Upper lobe of right lung (tissue), 1 donor: ENCODE measurements around the gene B3GALT6. TPM values are rescaled to one million over a fixed set of nuclear protein-coding genes. Genes with fewer than 3 reads are reported as not detected.

Experiments used
- ATAC-seq: fragments of 200-7000 bp; cut with Tn5 transposase; one replicate; pipeline ENCODE4 v1.9.1; 2020; ENCODE audit warnings: mild to moderate bottlenecking, moderate library complexity
- DNase-seq: peaks from one replicate; pipeline ENCODE4 v3.0.0-alpha.2; 2020
- H3K27ac ChIP-seq: fragments of 200-600 bp; one replicate; pipeline ENCODE4 v1.8.0; 2022
- H3K27me3 ChIP-seq: fragments of 200-600 bp; one replicate; pipeline ENCODE4 v1.8.0; 2022; ENCODE audit warnings: mild to moderate bottlenecking
- H3K36me3 ChIP-seq: fragments of 200-600 bp; one replicate; pipeline ENCODE4 v1.8.0; 2022
- H3K4me1 ChIP-seq: fragments of 200-600 bp; one replicate; pipeline ENCODE4 v1.8.0; 2022
- H3K4me3 ChIP-seq: fragments of 200-600 bp; one replicate; pipeline ENCODE4 v1.8.0; 2022; ENCODE audit warnings: mild to moderate bottlenecking
- H3K9me3 ChIP-seq: fragments of 200-600 bp; one replicate; pipeline ENCODE4 v1.8.0; 2022
- intact Hi-C: fragments of 100-400 bp; cut with DNase I; formaldehyde crosslinking; loops from one replicate; pipeline ENCODE4 v1.11.0; 2022
- total RNA-seq: library from RNA; stranded (reverse); fragmentation: NEBNext Ultra II Directional; extraction: Animal tissue kit (Norgen Biotek cat#: 25700); gene quantifications from one replicate; pipeline ENCODE4 v1.2.1, GENCODE V29; 2021
- TF ChIP-seq, protein P1 (sequence below): fragments of 200-600 bp; IDR thresholded peaks from one replicate; pipeline ENCODE4 v1.8.0; 2022; ENCODE audit warnings: antibody characterized with exemption
- donor health status: DM: no; HTN: yes; CAD: no; lungs with severe emphysema.

Gene B3GALT6
- total RNA-seq, 1 donor from 2014 or later: 16.7 TPM

GRCh38 chr1:1267488-1268283, 35.6 kb downstream of the B3GALT6 start:
- Histone ChIP-seq H3K9me3 (no peaks in the 10 kb centered on the region), H3K36me3 (peaks cover 43% of the 10 kb centered on the region), H3K27ac (no peak overlapping the region), H3K4me1 (peaks cover 29% of the 10 kb centered on the region), H3K27me3 (no peaks in the 10 kb centered on the region), H3K4me3 (no peak overlapping the region)
- TF ChIP-seq, protein P1, sequence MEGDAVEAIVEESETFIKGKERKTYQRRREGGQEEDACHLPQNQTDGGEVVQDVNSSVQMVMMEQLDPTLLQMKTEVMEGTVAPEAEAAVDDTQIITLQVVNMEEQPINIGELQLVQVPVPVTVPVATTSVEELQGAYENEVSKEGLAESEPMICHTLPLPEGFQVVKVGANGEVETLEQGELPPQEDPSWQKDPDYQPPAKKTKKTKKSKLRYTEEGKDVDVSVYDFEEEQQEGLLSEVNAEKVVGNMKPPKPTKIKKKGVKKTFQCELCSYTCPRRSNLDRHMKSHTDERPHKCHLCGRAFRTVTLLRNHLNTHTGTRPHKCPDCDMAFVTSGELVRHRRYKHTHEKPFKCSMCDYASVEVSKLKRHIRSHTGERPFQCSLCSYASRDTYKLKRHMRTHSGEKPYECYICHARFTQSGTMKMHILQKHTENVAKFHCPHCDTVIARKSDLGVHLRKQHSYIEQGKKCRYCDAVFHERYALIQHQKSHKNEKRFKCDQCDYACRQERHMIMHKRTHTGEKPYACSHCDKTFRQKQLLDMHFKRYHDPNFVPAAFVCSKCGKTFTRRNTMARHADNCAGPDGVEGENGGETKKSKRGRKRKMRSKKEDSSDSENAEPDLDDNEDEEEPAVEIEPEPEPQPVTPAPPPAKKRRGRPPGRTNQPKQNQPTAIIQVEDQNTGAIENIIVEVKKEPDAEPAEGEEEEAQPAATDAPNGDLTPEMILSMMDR: no peak
- intact Hi-C loops: no loop called here
- ATAC-seq: no peak
- no peak for DNase-seq

DNA sequence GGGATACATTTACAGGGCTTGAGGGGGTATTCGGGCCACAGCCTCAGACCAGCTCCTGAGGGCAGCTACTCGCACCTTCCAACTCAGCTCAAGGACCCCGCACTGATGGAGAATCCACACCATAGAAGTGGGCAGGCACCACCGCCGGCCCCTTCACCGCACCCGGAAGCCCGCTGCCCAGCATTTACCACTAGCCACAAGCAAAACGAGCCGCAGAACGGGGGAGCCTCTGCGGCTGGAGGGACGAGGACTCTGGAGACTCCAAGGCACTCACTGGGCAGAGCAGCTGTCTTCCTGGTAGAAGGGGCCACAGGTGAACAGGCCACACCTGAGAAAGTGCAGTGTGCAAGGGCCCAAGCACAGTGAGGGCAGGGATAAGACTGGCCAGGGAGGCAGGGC, 36.2 kb downstream of the B3GALT6 start:
- H3K4me3 ChIP-seq: no peak overlapping the region
- no peaks in the 10 kb centered on the region for H3K27me3 ChIP-seq
- H3K36me3 ChIP-seq: peaks cover 37% of the 10 kb centered on the region
- intact Hi-C loops: no loop called here
- no peaks in the 10 kb centered on the region for H3K9me3 ChIP-seq
- DNase-seq (no peak), ATAC-seq (no peak)
- TF ChIP-seq, protein P1: no peak
- H3K4me1 ChIP-seq: peaks cover 32% of the 10 kb centered on the region
- no peak overlapping the region for H3K27ac ChIP-seq

DNA sequence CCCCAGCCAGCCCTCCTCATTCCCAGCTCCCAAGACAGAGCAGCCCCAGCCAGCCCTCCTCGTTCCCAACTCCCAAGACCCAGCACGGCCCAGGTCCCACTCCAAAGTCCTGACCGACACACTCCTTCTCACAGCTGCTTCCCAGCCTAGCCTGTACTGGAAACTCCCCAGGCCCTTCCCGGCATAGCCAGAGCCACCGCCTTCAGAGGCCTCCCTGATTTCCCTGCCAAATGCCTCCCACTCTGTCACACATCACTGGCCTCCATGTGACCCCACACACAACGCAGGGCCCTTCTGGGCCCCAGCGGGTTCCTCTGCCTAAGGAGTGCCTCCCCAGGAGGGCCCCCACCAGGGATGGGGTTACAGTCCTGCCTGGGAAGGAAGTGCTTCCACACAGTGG, 38.8 kb downstream of the B3GALT6 start:
- H3K4me1 ChIP-seq: peaks cover 37% of the 10 kb centered on the region

GRCh38 chr1:1272341-1273208, 40.5 kb downstream of the B3GALT6 start:
- no peaks in the 10 kb centered on the region for H3K27me3 ChIP-seq
- DNase-seq: peak; percentile 75
- intact Hi-C loops: no loop called here
- TF ChIP-seq, protein P1: no peak
- peak; percentile 58 for ATAC-seq
- H3K4me3 ChIP-seq: peak overlapping the region; percentile 86
- H3K9me3 ChIP-seq: no peaks in the 10 kb centered on the region
- H3K27ac ChIP-seq: peak overlapping the region; percentile 78
- H3K36me3 ChIP-seq: peaks cover 6% of the 10 kb centered on the region
- peaks cover 37% of the 10 kb centered on the region for H3K4me1 ChIP-seq

More for the DNA sequence above, 38.8 kb downstream of the B3GALT6 start:
- ATAC-seq (no peak), DNase-seq (no peak)
- no peaks in the 10 kb centered on the region for H3K27me3 ChIP-seq
- H3K36me3 ChIP-seq: peaks cover 24% of the 10 kb centered on the region
- intact Hi-C loops: no loop called here
- no peak overlapping the region for H3K27ac ChIP-seq
- H3K9me3 ChIP-seq: no peaks in the 10 kb centered on the region
- H3K4me3 ChIP-seq: no peak overlapping the region
- TF ChIP-seq, protein P1: no peak

DNA sequence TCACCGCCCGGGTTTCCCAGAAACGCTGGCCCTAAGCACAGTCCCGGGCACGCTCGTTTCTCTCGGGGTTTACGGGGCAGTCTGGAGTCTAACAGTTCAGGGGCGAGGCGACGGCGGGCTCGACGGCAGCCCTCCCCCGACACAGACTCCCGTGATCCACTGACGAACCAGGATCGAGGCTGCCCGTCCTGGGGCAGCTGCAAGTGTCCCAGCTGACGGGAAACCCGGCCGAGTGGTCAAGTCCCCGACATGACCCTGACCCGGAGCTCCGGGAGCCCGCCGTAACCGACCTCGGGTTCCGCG, 41.1 kb downstream of the B3GALT6 start:
- H3K27ac ChIP-seq: peak overlapping the region; percentile 78
- H3K36me3 ChIP-seq: peaks cover 4% of the 10 kb centered on the region
- intact Hi-C loops: no loop called here

More for the DNA sequence above, 41.1 kb downstream of the B3GALT6 start:
- Histone ChIP-seq H3K4me3 (peak overlapping the region; percentile 86), H3K27me3 (no peaks in the 10 kb centered on the region), H3K4me1 (peaks cover 37% of the 10 kb centered on the region), H3K9me3 (no peaks in the 10 kb centered on the region)
- DNase-seq (peak; percentile 71), ATAC-seq (no peak)
- TF ChIP-seq, protein P1: no peak
